Heart left ventricle (tissue), 16 donors: Measurements from ENCODE around the gene DCUN1D3. TPM values are rescaled to one million over a fixed set of nuclear protein-coding genes. Genes with fewer than 3 reads are reported as not detected.

Experiments used
- ATAC-seq, 4 donors: fragments of 200-7000 bp; cut with Tn5 transposase; one replicate each; pipeline ENCODE4 v1.9.1; 2020 to 2022; ENCODE audit warnings: moderate library complexity in 4 of 4, mild to moderate bottlenecking in 3 of 4, moderate number of reproducible peaks in 1 of 4
- DNase-seq, 5 donors: peaks; one replicate each; pipeline ENCODE4 v3.0.0-alpha.2; 2020
- H3K27ac ChIP-seq, 12 donors: fragments of 200-600 bp; sonication (generic) in 4 of 12; one replicate each; pipeline versions ENCODE4 v1.5.0 to v1.8.0; 2016 to 2022; ENCODE audit warnings: mild to moderate bottlenecking in 2 of 12
- H3K27me3 ChIP-seq, 9 donors: fragments of 200-600 bp; sonication (generic) in 2 of 9; one replicate each; pipeline versions ENCODE4 v1.5.1 to v1.8.0; 2016 to 2022; ENCODE audit warnings: mild to moderate bottlenecking in 3 of 9
- H3K36me3 ChIP-seq, 9 donors: fragments of 200-600 bp; sonication (generic) in 2 of 9; one replicate each; pipeline versions ENCODE4 v1.5.0 to v1.8.0; 2018 to 2022; ENCODE audit warnings: mild to moderate bottlenecking in 2 of 9
- H3K4me1 ChIP-seq, 12 donors: fragments of 200-600 bp; sonication (generic) in 4 of 12; one replicate each; pipeline versions ENCODE4 v1.5.0 to v1.8.0; 2016 to 2022; ENCODE audit warnings: mild to moderate bottlenecking in 3 of 12
- H3K4me3 ChIP-seq, 12 donors: fragments of 200-600 bp; sonication (generic) in 4 of 12; one replicate each; pipeline versions ENCODE4 v1.5.0 to v1.8.0; 2017 to 2022; ENCODE audit warnings: mild to moderate bottlenecking in 9 of 12, moderate library complexity in 4 of 12
- H3K9me3 ChIP-seq, 12 donors: fragments of 200-600 bp; sonication (generic) in 4 of 12; one replicate each; pipeline versions ENCODE4 v1.5.0 to v1.8.0; 2016 to 2022; ENCODE audit warnings: mild to moderate bottlenecking in 1 of 12
- CTCF ChIP-seq, 12 donors: fragments of 200-600 bp; sonication (generic) in 4 of 12; IDR thresholded peaks; one replicate each; pipeline versions ENCODE4 v1.5.0 to v1.8.0; 2018 to 2022; ENCODE audit warnings: antibody characterized with exemption in 12 of 12, mild to moderate bottlenecking in 5 of 12
- POLR2A ChIP-seq, 2 donors: fragments of 450-650 bp; IDR thresholded peaks; one replicate each; pipeline ENCODE4 v1.6.1; 2017; ENCODE audit warnings: antibody characterized with exemption in 2 of 2, mild to moderate bottlenecking in 2 of 2, moderate library complexity in 2 of 2
- WGBS, 4 donors: extraction: QIAGEN DNeasy Blood & Tissue Kit in 2 of 4; methylation state at CpG; one replicate each; pipeline versions ENCODE4 v1.1.5 to v1.1.7; 2013 to 2018; 5-methylcytosine and 5-hydroxymethylcytosine counted together
- intact Hi-C, 10 donors: fragments of 100-400 bp; cut with DNase I; formaldehyde crosslinking; loops; one replicate each; pipeline versions ENCODE4 v1.11.1 to v1.14.2; 2022
- polyA plus RNA-seq, 2 donors: library from polyadenylated mRNA; stranded (reverse); fragments of 200-250 nt; gene quantifications; one replicate each; pipeline ENCODE4 v1.2.3, GENCODE V29; 2013
- total RNA-seq, 9 donors: library from RNA; depleted of rRNA in 2 of 9; stranded (reverse); fragments of >200 nt in 2 of 9; fragmentation: NEBNext Ultra II Directional in 3 of 9; extraction: Animal tissue kit (Norgen Biotek cat#: 25700) in 3 of 9; gene quantifications; one replicate each; pipeline versions ENCODE4 v1.1.0 to v1.2.4, GENCODE V29; 2016 to 2023
- donor health status: ischemic (EF 13 %, LVEDD 7.1; RV severe dilation, severe dysfunction).
- donor health status: healthy with polysubstance abuse.
- donor health status: DM: no; HTN: yes; CAD: no.
- donor health status: DM: no; HTN: no; CAD: no.
- donor health status: ischemic (EF 25% LVEDD 6.9; RV normal size, moderate dysfunction).
- donor health status: ischemic (EF 25% LVEDD 5.7; RV mildly dilated, moderate dysfunction).
- donor health status: healthy.
- donor health status: DM: yes; HTN: yes; CAD: no.
- donor health status: ischemic (EF 35%, LVEDD 5.7; RV mildly dilated, moderate dysfunction).
- donor health status: nonischemic (EF 11% LVEDD 7.7; RV severe dilation, severe dysfunction).
- donor health status: DM: yes; HTN: yes; CAD: no.
- donor health status: PGD.
- donor health status: ischemic (EF 29% LVEDD 5.4; RV normal size, mild dysfunction).
- donor health status: nonischemic (EF 23%, LVEDD 6.1; RV moderate dilation, normal function).

Gene DCUN1D3
- total and polyA plus RNA-seq, 11 donors: 2.6 to 21.4 (median 11.0) TPM

DNA sequence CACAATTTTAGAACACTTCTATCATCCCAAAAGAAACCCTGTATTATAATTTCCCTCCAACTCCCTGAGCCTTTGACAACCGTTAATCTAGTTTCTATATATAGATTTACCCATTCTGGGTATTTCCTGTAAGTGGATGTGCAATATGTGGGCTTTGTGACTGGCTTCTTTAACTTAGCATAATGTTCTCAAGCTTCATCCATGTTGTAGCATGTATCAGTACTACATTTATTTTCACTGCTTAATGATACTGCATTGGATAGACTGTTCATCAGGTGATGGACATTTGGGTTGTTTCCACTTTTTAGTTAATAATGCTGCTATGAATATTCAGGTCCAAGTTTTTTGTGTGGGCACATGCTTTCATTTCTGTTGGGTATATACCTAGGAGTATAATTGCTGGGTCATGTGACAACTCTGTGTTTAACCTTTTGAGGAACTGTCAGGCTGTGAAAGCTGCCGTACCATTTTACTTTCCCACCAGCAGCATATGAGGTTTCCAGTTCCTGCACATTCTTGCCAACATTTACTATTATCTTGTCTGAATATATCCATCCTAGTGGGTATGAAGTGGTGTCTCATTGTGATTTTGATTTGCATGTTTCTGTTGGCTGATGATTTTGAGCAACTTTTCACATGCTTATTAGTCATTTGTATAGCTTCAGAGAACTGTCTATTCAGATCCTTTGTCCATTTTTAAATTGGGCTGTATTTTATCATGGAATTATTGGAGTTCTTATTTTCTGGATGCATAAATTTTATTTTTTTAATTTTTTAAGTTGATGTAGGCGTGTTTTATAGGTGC, 77.4 kb downstream of the DCUN1D3 start:
- DNase-seq: no peak
- peaks cover 0 to 13% (median 0%) of the 10 kb centered on the region in 12 donors for H3K4me1 ChIP-seq
- WGBS, 4 donors: 64 to 72% (median 68%) methylated on average over 3 of the region's 3 CpGs
- no peaks in the 10 kb centered on the region for H3K9me3 ChIP-seq
- TF ChIP-seq POLR2A (IDR thresholded peaks at IDR 0.05) (no peak), CTCF (IDR thresholded peaks at IDR 0.05) (no peak)
- H3K27me3 ChIP-seq: no peaks in the 10 kb centered on the region
- no peak overlapping the region for H3K27ac ChIP-seq
- intact Hi-C loops: loop anchor here in 1 of 10 donors (10.0 kb wide), 1 partner anchor 58 kb away; the partner anchor contains the start of gene ACSM3
- no peak overlapping the region for H3K4me3 ChIP-seq
- ATAC-seq: no peak
- peaks cover 0 to 19% (median 0%) of the 10 kb centered on the region in 9 donors for H3K36me3 ChIP-seq

- no peak for DNase-seq
- Histone ChIP-seq H3K27me3 (no peaks in the 10 kb centered on the region), H3K4me1 (peaks cover 0 to 13% (median 0%) of the 10 kb centered on the region in 12 donors), H3K27ac (no peak overlapping the region), H3K36me3 (peaks cover 0 to 19% (median 0%) of the 10 kb centered on the region in 9 donors), H3K9me3 (no peaks in the 10 kb centered on the region), H3K4me3 (no peak overlapping the region)
- intact Hi-C loops: loop anchor here in 1 of 10 donors (10.0 kb wide), 1 partner anchor 57 kb away; the partner anchor contains the start of gene ACSM3
- 85 to 90% (median 89%) methylated on average over 4 of the region's 4 CpGs for WGBS, 4 donors
- ATAC-seq: no peak
- TF ChIP-seq CTCF (IDR thresholded peaks at IDR 0.05): no peak
- no peak for TF ChIP-seq POLR2A (IDR thresholded peaks at IDR 0.05)
Observed at GRCh38 chr16:20821682-20822081, 78.5 kb downstream of the DCUN1D3 start.

DNA sequence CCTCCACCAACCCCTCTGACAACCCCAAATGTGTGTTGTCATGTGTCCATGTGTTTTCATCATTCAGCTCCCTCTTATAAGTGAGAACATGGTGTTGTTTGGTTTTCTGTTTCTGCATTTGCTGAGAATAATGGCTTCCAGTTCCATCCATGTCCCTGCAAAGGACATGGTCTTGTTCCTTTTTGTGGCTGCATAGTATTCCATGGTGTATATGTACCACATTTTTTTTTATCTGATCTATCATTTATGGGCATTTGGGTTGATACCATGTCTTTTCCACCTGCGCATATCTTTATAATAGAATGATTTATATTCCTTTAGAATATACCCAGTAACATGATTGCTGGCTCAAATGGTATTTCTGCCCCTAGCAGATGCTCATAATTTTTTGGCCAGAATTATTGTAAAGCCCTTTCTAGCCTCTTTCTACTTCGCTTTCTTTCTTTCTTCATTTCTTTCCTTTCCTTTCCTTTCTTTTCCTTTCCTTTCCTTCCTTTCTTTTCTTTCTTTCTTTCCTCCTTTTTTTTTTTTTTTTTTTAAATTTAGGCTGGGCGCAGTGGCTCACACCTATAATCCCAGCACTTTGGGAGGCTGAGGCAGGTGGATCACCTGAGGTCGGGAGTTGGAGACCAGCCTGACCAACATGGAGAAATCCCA, 81.1 kb downstream of the DCUN1D3 start:
- Histone ChIP-seq H3K4me3 (no peak overlapping the region), H3K9me3 (no peaks in the 10 kb centered on the region), H3K36me3 (peaks cover 0 to 22% (median 4%) of the 10 kb centered on the region in 9 donors), H3K27ac (no peak overlapping the region), H3K4me1 (peaks cover 0 to 13% (median 0%) of the 10 kb centered on the region in 12 donors), H3K27me3 (no peaks in the 10 kb centered on the region)
- TF ChIP-seq CTCF (IDR thresholded peaks at IDR 0.05) (no peak), POLR2A (IDR thresholded peaks at IDR 0.05) (no peak)
- WGBS, 4 donors: 95 to 98% (median 97%) methylated on average over 4 of the region's 4 CpGs
- intact Hi-C loops: loop anchor here in 1 of 10 donors (2.0 kb wide), 1 partner anchor 20 kb away; no protein-coding TSS in a partner anchor
- DNase-seq: no peak
- ATAC-seq: no peak

- Histone ChIP-seq H3K36me3 (peaks cover 0 to 7% (median 0%) of the 10 kb centered on the region in 9 donors), H3K27ac (no peak overlapping the region), H3K9me3 (no peaks in the 10 kb centered on the region), H3K4me3 (no peak overlapping the region), H3K27me3 (no peaks in the 10 kb centered on the region), H3K4me1 (no peaks in the 10 kb centered on the region)
- no peak for DNase-seq
- WGBS, 4 donors: 84 to 91% (median 87%) methylated on average over 4 of the region's 4 CpGs
- no peak for TF ChIP-seq POLR2A (IDR thresholded peaks at IDR 0.05)
- TF ChIP-seq CTCF (IDR thresholded peaks at IDR 0.05): no peak
- ATAC-seq: no peak
- intact Hi-C loops: loop anchor here in 1 of 10 donors (2.0 kb wide), 1 partner anchor 64 kb away; no protein-coding TSS in a partner anchor
Observed at GRCh38 chr16:20814784-20815183, 85.4 kb downstream of the DCUN1D3 start.
